ENCODE data around the gene PRTFDC1.

DNA sequence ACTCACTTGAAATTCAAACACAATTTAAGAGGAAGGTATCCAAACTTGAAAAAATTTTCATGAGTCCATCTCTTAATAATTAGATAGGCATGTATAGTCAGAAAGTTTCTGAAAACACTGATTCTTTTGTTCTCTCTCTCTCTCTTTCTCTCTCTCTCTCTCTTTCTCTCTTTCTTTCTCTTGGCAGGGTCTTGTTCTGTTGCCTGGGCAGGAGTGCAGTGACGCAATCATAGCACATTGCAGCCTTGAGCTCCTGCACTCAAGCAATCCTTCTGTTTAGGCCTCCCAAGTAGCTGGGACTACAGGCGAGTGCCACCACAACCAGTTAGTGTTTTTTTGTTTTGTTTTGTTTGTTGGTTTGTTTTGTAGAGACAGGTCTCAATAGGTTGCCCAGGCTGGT is 59.3 kb downstream of the PRTFDC1 start:
- TF ChIP-seq POLR2A (IDR thresholded peaks at IDR 0.05) = no peak
- TF ChIP-seq, protein P1, sequence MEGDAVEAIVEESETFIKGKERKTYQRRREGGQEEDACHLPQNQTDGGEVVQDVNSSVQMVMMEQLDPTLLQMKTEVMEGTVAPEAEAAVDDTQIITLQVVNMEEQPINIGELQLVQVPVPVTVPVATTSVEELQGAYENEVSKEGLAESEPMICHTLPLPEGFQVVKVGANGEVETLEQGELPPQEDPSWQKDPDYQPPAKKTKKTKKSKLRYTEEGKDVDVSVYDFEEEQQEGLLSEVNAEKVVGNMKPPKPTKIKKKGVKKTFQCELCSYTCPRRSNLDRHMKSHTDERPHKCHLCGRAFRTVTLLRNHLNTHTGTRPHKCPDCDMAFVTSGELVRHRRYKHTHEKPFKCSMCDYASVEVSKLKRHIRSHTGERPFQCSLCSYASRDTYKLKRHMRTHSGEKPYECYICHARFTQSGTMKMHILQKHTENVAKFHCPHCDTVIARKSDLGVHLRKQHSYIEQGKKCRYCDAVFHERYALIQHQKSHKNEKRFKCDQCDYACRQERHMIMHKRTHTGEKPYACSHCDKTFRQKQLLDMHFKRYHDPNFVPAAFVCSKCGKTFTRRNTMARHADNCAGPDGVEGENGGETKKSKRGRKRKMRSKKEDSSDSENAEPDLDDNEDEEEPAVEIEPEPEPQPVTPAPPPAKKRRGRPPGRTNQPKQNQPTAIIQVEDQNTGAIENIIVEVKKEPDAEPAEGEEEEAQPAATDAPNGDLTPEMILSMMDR (IDR thresholded peaks at IDR 0.05) = no peak
- TF ChIP-seq POLR2AphosphoS5 (IDR thresholded peaks at IDR 0.05) = no peak
